HG02678 (cell line): ENCODE results near the gene FMN1.

Source experiments
- ATAC-seq: cut with Tn5 transposase; IDR thresholded peaks from one replicate; pipeline ENCODE4 v1.9.1; 2021; ENCODE audit warnings: mild to moderate bottlenecking, moderate library complexity; ENCODE audit not compliant: unreplicated experiment

The FMN1 gene

DNA sequence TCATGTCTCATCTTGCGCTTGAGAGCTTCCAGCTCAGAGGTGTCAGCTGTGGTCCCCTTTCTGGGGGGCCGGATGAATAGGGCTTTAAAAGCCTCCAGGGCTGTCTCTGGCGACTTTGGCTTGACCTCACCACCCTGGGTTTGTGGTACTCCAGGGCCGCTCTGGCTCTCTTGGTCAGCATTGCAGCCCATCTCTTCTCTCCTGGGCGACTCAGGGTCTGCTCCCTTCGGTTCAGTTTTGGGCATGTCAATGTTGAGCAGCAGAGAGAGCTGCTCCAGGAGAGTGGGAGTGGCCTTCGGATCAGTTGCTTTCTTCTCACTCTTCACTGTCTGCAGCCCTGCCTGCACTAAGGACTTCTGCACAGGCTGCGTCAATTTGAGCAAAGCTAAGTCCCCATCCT lies 127.9 kb downstream of the FMN1 start:
- no peak for ATAC-seq

DNA sequence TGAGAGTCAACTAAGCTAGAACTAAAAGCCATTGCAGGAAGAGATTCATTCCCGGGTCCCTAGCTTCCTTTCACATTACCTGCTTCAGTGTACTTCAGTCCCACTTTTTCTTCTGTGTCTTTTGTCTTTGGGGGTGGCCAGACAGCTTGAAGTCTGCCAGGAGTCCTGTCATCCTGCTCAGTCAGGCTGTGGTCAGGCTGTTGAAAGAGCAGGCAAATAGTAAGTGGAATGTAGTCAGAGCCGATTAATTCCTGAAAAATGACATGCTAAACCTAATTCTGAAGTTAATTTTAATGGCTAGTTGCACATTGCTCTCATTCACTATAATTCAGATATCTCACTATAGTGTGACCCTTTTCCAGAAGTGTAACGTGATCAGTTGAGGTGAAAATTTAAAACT lies 129.6 kb downstream of the FMN1 start:
- no peak for ATAC-seq

DNA sequence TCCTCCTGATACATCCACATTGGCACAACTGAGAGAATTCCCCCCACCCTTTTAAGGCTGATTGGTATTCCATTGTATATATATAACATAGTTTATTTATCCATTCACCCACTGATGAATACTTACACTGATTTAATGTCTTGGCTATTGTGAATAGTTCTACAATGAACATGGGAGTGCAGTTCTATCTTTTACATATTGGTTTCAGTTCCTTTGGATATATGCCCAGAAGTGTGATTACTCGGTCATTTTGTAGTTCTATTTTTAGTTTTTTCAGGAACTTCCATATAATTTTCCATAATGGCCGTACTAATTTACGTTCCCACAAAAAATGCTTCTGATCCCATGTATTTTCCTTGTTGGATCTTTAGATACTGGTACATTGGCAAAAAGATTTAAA lies 135.3 kb downstream of the FMN1 start:
- no peak for ATAC-seq

- ATAC-seq = no peak
Observed at GRCh38 chr15:33057845-33058244, 136.7 kb downstream of the FMN1 start.

GRCh38 chr15:33055962-33056361 lies 138.6 kb downstream of the FMN1 start:
- ATAC-seq = no peak

DNA sequence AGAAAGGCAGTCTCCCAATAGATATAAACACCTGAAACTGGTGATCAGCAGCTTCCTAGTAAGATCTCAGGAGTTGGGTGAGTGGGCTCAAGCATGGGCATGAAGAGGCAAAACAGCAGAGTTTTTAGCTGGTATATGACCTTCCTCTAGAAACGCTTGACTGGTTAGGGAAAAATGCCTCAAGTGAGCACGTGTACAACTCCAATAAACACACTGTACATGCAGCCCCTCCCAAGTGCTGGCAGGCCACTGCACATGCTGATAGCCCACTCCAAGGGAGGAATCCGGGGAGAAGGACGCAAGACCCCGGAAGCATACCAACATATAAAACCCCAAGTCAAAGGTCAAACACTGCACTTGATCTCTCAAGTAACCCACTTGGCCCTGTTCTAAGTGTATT lies 143.0 kb downstream of the FMN1 start:
- ATAC-seq = no peak

- no peak for ATAC-seq
Observed at GRCh38 chr15:33048255-33048654, 146.3 kb downstream of the FMN1 start.

DNA sequence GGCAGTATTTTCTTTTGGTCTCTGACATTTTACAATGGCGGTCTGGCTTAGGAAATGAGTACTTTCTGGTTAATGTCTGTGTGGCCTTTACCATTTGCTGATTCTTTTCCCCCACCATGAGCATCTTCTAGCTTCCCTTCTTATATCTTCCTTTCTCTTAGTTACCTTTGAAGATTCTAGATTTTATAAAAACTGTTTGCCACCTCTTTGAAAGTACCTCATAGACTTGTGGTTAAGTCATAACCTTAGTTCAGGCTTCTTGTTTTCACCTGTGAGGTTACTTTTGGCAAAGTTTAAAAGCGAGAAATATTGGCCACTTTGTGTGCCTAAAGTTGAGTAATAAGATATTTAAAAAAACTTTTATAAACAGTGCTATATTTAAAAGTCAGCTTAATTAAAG lies 147.4 kb downstream of the FMN1 start:
- ATAC-seq = no peak

DNA sequence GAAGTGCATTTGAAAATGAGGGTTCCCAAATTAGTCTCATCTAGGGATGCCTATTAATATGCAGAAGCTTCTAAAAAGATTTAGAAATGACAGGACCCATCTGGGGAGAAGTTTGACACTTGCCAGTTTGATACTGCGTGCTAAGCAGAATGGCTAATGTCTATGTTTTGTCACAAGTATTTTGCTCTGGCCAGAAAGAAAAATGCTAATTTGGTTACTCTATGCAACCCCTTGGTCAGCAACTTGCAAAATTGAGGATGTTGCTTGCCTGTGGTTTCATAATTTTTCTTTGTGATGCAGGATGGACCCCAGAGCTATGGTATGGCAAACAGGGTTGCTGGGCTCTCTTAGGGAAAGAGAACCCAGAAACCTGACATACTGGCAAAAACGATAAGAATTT lies 148.2 kb downstream of the FMN1 start:
- ATAC-seq = no peak

- no peak for ATAC-seq
Observed at GRCh38 chr15:33045066-33045810, 149.3 kb downstream of the FMN1 start.

- ATAC-seq = no peak
Observed at GRCh38 chr15:33044598-33044997, 149.9 kb downstream of the FMN1 start.

DNA sequence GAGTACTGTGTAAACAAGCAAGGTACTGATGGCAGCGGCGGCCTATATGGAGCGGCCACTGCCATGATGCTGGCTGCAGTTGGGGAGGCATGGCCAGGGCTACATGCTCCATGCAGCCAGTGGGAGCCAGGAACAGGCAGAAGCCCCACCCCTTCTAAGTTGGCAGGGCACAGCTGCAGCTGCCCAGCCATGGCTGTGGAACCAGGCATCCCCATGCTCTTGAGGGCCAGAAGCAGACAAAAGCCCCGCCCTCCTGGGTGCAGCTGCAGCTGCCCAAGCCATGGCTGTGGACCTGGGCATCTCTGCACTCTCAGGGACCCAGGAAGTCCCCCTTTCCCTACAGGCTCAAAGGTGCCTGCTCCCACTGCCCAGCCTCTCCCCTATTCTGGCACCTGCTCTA lies 150.9 kb downstream of the FMN1 start:
- no peak for ATAC-seq

DNA sequence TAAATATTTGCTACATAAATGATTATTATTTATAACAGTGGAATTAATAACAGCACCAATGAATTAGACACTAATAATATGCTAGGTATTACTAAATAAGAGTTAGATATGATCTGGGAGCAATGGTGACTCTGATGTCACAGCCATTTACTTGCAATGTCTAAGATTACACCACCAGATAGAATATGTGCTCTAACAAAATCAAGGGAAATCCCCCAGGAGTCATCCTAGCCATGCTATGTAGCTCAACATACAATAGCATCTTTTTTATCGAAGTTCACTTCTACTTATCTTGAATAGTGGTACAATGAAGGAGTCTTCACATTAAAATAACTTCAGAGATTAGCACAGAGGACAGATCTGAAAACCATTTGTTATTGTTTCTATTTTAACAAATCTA lies 154.0 kb downstream of the FMN1 start:
- ATAC-seq = no peak

DNA sequence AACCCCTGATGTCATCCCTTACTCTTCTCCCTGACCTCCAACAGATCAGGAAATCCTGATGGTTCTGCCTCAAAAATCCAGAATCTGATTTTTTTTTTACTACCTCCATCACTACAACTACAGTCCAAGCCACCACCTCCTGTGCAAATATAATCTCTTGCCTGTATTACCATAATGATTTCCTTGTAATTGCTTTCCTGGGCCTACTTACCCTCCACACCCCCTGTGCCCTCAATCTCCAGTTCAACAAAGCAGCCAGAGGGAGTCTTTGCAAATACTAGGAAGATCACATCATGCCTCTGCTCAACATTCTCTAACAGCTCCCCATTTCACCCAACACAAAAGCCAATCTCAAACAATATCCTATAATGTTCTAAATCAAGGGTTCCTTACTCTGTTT lies 159.9 kb downstream of the FMN1 start:
- ATAC-seq = no peak

GRCh38 chr15:33032053-33032452 lies 162.5 kb downstream of the FMN1 start:
- ATAC-seq = no peak

DNA sequence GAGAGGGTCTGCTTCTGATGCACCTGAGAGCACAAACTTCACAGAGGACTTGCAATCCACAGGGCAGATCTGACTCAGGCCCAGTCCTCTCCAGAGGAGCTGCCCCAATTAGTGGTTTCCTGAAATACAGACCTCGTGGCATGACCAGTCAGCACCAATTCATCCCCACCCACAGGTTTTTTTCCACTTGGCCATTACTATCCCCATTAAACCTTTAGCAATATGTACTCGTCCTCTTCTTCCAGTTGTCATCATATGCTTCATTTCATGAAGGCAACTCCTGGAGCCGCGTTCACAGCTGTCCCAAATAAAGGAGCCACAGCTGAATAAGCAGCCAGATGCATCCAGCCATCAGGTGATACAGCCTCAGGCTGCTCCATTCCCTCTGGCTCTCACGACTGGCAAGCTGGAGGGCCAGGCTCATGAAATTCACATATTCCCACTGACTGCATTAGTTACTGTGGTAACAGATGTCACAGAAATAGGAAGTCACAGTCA lies 163.1 kb downstream of the FMN1 start:
- ATAC-seq = no peak

DNA sequence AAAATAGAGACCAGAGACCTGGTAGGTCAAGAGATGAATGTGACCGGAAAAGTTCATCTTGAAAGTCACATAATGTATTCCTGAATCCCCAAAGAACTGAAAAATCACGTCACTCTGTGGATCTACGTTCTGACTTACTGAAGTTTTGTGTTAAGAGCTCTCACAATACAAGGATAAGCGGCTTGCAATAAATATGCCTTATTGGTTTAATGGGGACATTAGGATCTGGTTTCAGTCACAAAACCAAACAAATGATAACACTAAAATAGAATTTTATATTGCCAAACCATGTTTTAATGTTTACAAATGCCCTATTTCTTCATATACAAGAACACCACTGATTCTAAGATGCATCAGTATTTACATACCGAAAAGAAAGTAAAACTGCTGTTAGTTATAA lies 164.2 kb downstream of the FMN1 start:
- ATAC-seq = no peak

DNA sequence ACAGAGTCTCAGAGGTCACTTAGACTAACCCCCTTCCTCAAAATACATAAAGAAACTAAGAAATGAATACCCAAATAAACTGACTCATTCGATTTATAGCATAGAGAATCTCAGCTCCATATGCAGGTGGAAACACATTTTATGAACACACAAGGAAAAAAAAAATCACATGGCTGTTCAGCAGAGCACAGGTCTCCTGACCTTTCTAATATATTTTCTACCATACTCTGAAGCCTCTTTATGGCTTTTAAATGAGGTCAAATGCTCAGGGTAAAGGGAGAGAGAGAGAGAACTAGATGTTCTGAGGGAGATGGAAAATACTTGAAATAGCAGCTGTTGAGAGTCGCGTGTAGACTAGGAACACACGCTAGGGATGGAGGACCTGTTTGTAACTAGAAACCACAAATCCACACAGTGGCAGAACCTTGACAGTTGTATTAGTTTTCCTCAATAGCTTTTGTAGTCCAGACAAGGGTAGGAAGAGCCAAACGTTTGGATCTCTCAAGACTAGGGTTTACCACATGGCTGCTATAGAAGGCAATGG lies 165.3 kb downstream of the FMN1 start:
- no peak for ATAC-seq

DNA sequence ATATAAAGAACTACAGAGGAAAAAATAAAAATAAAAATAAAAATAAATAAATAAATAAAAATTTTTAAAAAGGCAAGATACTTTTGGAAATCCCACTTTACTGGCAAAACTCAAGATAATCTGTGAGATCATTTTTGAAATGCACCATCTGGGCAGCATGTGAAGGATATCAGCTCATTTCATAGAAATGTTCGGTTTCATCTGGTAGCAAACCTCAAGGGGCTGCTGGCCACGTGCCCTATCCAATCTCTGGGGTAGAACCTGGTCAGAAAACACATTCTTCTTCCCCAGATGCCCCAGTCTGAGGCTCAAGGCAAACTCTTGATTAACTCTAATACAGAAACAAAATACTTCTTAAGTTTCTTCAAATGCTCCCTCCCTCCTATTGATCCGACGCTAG lies 166.0 kb downstream of the FMN1 start:
- ATAC-seq = no peak

DNA sequence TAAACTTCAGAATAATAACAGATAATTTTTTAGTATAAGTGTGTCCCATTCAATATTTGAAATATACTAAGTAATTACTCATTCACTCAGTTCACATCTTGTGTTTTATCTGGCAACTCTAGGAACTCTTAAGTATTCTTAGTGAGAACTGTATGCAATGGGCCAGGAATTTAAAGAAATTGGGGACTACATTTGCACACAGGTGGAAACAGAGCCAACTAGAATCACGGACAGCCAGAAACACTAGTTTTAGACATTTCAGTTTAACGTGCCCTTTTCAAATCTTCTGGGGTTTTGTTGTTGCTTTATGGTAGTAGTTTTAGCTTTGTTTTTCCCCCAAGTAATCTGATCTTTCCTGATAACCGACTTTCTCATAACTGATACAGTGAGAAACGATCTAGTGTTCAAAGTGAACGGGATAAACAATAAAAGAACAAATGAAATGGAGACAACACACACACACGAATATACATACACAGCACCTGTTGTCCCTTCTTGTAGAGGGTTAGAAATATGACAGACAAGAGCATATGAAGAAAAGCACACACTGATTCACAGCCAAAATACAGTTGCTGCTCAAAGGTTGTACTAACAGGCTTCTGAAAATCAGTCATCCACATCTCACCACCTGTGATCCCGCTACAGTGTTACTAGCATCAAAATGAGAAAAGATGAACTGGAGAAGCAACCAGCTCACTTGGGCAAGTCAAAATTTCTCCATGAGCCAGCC lies 167.0 kb downstream of the FMN1 start:
- no peak for ATAC-seq

DNA sequence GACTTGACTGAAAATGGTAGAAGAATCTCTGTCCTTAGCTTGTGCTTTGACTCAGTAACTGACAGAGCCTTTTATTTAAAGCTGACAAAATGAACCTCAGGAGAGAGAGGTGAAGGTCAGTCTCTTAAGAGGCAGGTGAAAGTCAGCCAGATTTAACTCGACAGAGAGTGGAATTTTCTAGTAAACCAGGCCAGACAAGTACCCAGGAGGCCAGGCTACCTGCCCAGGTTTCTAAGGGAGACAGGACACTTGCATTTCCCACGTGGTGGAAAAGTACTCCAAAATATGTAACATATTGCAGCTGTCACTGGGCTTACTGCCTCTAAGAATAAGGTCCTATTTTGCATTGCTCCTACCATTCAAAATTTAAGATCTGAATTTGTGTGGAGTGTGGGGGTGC lies 167.9 kb downstream of the FMN1 start:
- ATAC-seq = no peak

DNA sequence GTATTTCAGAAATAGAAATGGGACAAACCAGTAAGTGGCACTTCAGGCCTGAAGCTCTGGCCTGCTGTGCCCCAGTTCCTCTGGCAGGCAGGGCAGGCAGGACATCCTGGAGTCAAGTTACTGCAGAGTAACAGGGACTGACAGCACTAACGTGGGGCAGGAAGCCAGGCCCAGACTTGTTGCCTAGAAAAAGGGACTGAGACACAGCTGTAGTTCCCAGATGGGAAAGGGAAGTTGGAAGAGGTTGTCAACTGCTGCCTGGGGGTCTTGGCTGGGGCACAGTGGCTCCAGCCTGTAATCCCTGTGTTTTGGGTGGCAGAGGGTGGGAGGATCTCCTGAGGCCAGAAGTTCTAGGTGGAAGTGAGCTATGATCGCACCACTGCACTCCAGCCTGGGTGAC lies 171.9 kb downstream of the FMN1 start:
- no peak for ATAC-seq
